Measurements from ENCODE around the gene OR5AU1.

OR5AU1 gene

DNA sequence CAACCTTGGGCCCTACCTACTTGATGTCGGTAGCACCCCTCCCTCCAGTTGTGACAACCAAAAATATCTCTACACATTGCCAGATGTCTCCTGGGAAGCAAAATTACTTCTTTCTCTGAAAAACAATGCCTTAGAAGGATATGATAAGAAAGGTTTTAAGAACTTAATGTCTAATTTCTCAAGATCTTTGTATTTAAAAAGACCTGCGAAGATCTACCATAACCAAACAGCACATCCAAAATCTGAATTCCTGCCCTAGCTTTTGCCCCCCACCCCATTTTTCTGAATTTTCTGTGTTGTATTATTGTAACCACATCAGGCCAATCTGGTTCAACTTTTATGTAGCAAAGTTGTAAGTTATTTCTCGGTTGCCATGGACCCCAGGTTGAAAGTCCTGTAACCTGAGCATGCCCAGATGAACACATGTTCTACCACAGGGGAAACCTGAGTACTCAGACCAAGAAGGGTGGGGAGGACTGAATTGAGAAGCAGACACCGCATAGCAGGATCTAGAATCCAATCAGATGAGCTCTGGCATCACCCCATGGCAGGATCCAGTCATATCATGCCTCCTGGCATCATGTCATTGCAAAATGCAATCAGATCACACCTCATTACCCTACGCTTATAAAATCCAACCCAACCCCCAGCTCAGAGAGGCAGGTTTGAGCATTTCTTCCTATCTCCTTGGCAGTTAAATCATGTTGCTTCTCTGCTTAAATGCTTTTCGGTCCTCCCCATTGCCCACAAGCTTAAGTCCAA lies 46.3 kb downstream of the OR5AU1 start:
- H3K4me1 ChIP-seq, result peaks cover 22% of the 10 kb centered on the region

DNA sequence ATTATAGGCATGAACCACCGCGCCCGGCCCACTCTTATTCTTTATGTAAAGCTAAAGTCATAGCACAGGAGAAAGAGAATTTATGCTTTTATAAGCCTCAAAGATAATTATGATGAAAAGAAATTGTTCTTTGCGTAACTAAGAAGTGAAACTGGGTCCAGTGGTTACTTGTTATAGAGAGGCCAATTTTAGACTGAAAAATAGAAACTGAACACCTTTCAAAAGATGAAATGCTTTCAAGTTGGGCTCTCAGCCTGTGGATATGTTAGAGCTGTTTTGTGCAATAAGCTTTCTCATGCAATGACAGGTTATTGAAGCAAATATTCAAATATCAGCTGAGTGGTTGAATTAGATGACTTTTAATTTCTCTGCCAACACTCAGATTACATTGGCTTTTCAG lies 47.1 kb downstream of the OR5AU1 start:
- Histone ChIP-seq H3K36me3 (replicated peaks) (no peaks in the 10 kb centered on the region), H3K9me3 (no peaks in the 10 kb centered on the region), H3K4me1 (peaks cover 25% of the 10 kb centered on the region), H3K4me3 (no peak overlapping the region), H3K27me3 (ENCODE audit: low read depth) (no peaks in the 10 kb centered on the region)
- in situ Hi-C loops (cut with MboI; ENCODE audit: low sequenced_read_pairs), result no loop called here
- DNase-seq (ENCODE audit: low spot score in 2 of 2), result no peak

More for the DNA sequence above, 46.3 kb downstream of the OR5AU1 start:
- no peak for DNase-seq (ENCODE audit: low spot score in 2 of 2)
- in situ Hi-C loops (cut with MboI; ENCODE audit: low sequenced_read_pairs), result no loop called here
- no peaks in the 10 kb centered on the region for H3K27me3 ChIP-seq (ENCODE audit: low read depth)
- H3K36me3 ChIP-seq (replicated peaks), result no peaks in the 10 kb centered on the region
- H3K9me3 ChIP-seq, result no peaks in the 10 kb centered on the region
- no peak overlapping the region for H3K4me3 ChIP-seq

DNA sequence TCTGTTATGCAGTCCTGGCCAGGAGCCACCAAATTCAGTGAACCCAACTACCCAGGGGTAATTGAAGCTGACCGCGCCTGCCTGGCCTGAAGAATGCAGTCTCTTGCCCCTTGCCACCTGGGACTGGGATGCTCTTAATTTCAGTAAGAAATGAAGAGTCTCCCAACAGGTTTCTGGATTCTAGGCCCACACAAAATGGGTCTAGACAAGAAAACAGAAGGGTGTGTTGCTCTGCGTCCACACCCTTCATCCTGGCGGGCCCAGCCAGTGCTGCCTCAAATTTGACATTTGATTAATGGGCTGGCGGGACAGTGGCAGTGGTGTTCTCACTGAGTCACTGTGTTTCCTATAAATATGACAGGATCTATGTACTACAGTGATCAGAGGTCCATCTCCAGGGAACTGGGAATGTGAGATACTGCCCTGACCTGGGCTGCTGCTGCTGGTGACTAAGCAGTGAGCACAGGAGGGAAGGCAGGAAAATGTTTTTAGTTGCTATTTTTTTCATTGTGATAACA lies 48.5 kb downstream of the OR5AU1 start:
- no peaks in the 10 kb centered on the region for H3K36me3 ChIP-seq (replicated peaks)
- H3K4me1 ChIP-seq, result peaks cover 34% of the 10 kb centered on the region
- no peak for DNase-seq (ENCODE audit: low spot score in 2 of 2)
- no peaks in the 10 kb centered on the region for H3K27me3 ChIP-seq (ENCODE audit: low read depth)
- in situ Hi-C loops (cut with MboI; ENCODE audit: low sequenced_read_pairs), result no loop called here
- no peaks in the 10 kb centered on the region for H3K9me3 ChIP-seq
- no peak overlapping the region for H3K4me3 ChIP-seq

DNA sequence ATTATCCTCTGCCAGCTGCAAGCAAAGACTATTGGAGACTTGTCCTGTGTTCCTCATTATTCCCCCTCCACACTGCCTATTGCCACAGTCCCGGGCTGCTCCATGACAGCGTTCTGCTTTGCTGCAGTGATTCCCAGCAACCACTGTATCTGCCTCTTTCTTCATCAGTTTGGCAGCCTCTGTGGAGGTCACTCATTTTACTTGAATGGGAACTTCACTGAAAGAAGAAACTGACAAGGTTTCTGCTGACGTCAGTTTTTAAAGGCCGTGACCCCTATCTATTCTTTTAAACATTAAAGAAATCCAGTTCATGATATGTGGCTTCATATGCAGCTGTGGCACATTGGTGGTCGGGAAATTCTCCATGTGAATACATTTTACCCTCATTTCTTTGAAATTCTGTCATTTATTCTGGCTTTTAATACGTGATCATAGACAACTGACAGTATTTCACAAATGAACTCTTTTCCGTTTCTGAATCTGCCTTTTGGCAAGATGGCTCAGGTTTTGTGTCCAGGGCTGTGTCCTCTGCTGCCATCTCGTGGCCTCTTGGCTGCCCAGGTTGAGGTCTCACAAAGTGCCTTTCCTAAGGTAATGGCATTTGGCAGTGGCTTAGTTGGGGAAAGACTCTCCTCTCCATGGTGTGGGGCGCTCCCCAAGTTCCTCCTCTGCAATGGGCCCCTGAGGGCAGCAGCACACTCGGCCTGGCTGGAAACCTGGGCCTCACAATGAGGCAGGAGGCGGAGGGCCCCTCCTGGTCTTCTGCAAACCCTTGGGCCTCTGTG lies 49.2 kb downstream of the OR5AU1 start:
- H3K9me3 ChIP-seq, result no peaks in the 10 kb centered on the region
- H3K4me1 ChIP-seq, result peaks cover 34% of the 10 kb centered on the region
- no peaks in the 10 kb centered on the region for H3K36me3 ChIP-seq (replicated peaks)
- in situ Hi-C loops (cut with MboI; ENCODE audit: low sequenced_read_pairs), result no loop called here
- no peaks in the 10 kb centered on the region for H3K27me3 ChIP-seq (ENCODE audit: low read depth)
- no peak overlapping the region; the same call in 1 of the 2 replicates for H3K4me3 ChIP-seq
- DNase-seq (ENCODE audit: low spot score in 2 of 2), result peak; percentile 70 to 89

DNA sequence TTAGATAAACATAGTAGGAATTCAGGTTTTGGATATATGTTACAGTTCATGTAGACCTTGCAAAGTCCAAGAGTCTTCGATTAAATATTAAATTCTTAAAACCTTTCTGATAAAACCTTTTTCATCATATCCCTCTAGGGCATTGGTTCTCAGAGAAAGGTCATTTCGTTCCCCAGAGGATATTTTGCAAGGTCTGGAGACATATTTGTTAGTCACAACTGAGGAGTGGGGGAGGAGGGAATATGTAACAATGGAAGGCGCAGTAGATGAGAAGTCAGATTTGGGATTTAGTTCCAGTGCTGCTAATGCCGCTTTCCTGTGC lies 49.7 kb downstream of the OR5AU1 start:
- H3K36me3 ChIP-seq (replicated peaks), result no peaks in the 10 kb centered on the region
- in situ Hi-C loops (cut with MboI; ENCODE audit: low sequenced_read_pairs), result no loop called here
- no peak overlapping the region for H3K4me3 ChIP-seq
- H3K27me3 ChIP-seq (ENCODE audit: low read depth), result no peaks in the 10 kb centered on the region
- H3K9me3 ChIP-seq, result no peaks in the 10 kb centered on the region
- H3K4me1 ChIP-seq, result peaks cover 34% of the 10 kb centered on the region
- DNase-seq (ENCODE audit: low spot score in 2 of 2), result peak in 1 of 2 experiments; percentile 59

DNA sequence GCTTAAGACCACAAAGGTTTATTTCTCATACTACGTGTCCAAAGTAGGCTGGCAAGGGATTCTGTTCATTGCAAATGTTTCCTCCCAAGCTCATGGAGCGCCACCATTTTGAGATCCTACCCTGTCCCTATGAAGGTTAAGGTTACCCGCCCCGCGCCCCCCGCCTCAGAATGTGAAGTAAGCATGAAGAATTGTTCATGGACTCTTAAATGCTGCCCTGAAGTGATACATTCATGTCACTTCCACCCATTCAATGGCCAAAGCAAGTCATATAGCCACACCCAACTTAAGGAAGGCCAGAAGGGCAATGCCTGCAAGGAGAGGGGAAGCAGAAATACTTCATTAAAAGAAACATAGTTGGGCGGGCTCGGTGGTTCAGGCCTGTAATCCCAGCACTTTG lies 50.8 kb downstream of the OR5AU1 start:
- Histone ChIP-seq H3K4me3 (no peak overlapping the region), H3K27me3 (ENCODE audit: low read depth) (no peaks in the 10 kb centered on the region), H3K4me1 (peaks cover 34% of the 10 kb centered on the region), H3K36me3 (replicated peaks) (no peaks in the 10 kb centered on the region), H3K9me3 (no peaks in the 10 kb centered on the region)
- in situ Hi-C loops (cut with MboI; ENCODE audit: low sequenced_read_pairs), result no loop called here
- no peak for DNase-seq (ENCODE audit: low spot score in 2 of 2)

All from HAP-1 (cell line).